ENCODE measurements around the gene USP43.
"Not testable (repeated sequence)": the region's sequence is repeated elsewhere in the genome, so short reads cannot be mapped to it uniquely, and the experiment has no call there.

USP43 gene

GRCh38 chr17:9661027-9661426, 15.7 kb downstream of the USP43 start:
- no peak for DNase-seq

GRCh38 chr17:9663511-9663910, 18.2 kb downstream of the USP43 start:
- not testable (repeated sequence) for DNase-seq

GRCh38 chr17:9666461-9667050, 21.2 kb downstream of the USP43 start:
- DNase-seq: no peak

- DNase-seq: no peak
Measured at GRCh38 chr17:9668517-9668916, 23.2 kb downstream of the USP43 start.

- DNase-seq: no peak
Measured at GRCh38 chr17:9669551-9670008, 24.3 kb downstream of the USP43 start.

GRCh38 chr17:9670596-9670995, 25.3 kb downstream of the USP43 start:
- DNase-seq: no peak

- DNase-seq: no peak
Measured at GRCh38 chr17:9671559-9671958, 26.2 kb downstream of the USP43 start.

GRCh38 chr17:9672266-9672665, 26.9 kb downstream of the USP43 start:
- no peak for DNase-seq

GRCh38 chr17:9672691-9673090, 27.4 kb downstream of the USP43 start:
- no peak for DNase-seq

DNA sequence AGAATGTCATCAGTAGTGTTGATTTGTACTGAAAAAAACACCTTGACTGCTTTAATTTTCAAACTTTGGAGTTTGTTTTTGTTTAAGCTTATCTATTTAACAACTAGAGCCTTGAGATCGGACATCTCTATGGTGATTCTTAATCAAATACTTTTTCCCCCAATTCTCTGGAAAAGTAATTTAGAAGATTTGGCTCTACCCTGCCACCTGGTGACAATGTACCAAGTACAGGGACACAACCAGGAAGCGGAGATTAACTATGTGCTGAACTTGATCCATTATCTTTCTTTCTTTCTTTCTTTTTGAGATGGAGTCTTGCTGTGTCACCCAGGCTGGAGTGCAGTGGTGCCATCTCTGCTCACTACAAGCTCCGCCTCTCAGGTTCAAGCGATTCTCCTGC, 30.8 kb downstream of the USP43 start:
- no peak for DNase-seq

DNA sequence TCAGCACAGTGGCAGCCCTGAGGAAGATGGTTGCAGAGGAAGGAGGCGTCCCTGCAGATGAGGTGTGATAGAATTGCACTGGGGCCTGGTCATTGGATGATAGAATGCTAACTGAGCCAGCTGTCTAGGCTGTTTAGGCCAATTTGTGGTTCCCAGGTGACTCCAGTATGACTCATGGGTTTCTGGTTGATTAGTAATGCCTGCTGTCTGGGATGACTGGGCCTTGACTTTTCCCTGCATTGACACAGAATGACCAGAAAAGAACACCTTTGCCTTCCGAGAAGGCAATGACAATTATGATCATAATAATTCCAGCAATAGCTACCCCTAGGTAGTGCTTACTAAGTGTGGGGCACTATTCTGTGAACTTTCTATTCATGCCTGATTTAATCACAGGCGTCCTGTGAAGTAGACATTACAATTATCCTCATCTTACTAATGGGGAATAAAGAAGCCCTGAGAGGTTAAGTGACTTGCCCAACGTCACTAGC, 31.5 kb downstream of the USP43 start:
- DNase-seq: no peak

GRCh38 chr17:9677411-9677810, 32.1 kb downstream of the USP43 start:
- DNase-seq: no peak

GRCh38 chr17:9677896-9678295, 32.6 kb downstream of the USP43 start:
- no peak for DNase-seq

DNA sequence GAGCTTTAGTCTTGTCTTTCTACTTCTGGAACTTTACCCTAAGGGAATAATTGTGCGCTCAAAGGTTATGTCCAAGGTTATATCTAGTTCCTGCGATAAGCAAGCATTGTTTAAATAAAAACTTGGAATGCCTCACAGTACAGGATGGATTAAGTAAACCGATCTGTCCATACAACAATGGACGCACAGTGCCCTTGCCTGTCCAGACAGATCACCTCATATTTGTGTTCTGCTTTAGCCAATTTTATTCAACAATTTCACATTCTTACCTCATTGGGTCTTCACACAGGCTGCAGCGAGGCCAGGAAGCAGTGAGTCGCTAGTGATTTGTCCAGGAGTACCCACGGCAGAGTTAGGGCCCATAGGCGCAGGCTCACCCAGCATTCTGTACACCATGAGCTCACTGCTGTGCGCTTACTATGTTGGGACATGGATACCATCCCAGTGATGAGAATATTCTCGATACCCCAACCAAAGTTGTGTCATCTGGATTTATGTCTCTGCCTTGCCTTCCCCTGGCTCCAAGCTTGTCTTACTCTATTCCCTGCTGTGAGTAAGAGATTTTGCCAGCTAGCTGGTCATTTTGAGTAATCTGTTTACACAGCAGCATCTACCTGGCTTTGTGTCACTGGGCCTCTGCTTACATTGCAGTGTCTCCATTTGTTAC, 39.8 kb downstream of the USP43 start:
- no peak for DNase-seq

DNA sequence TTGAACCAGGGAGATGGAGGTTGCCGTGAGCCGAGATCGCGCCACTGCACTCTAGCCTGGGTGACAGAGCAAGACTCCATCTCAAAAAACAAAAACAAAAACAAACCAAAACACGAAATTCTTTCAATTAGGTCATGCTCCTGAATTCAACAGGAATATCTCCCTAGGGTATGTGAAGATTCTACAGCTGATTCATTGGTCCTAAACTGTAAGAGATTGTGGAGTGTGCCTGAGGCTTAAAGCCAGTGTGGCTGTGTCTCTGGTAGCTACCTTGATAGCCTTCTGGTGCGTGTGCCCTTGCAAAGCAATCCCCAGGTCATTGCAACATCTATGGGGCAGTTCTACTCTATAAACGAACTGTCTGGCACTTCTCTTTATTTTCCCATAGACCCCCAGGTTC, 48.4 kb downstream of the USP43 start:
- no peak for DNase-seq

- no peak for DNase-seq
Measured at GRCh38 chr17:9696279-9697044, 51.1 kb downstream of the USP43 start.

GRCh38 chr17:9700136-9700535, 54.8 kb downstream of the USP43 start:
- DNase-seq: no peak

DNA sequence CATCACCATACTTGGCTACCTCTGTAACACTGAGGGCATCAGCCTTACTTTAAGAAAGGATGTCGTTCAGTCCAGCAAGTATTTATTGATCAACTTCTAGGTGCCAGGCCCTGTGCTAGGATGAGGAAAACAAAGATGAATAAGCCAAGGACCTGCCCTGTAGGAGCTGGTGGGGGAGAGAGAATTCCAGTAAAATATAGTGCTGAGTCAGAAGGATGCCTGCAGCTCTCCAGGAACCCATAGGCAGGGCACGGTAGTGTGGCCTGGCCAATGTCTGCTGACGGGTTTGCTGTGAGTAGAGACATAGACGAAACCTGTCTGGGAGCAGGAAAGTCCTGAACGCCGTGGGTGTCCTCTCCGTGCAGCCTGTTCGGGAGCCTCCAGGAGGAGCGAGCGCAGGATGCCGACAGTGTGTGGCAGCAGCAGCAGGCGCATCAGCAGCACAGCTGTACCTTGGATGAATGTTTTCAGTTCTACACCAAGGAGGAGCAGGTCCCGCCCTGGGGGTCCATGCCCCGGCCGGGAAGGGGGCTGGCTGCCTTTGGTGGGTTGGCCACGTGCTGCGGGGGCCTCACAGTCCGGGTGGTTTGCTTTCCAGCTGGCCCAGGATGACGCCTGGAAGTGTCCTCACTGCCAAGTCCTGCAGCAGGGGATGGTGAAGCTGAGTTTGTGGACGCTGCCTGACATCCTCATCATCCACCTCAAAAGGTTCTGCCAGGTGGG, 55.6 kb downstream of the USP43 start:
- DNase-seq: no peak

DNA sequence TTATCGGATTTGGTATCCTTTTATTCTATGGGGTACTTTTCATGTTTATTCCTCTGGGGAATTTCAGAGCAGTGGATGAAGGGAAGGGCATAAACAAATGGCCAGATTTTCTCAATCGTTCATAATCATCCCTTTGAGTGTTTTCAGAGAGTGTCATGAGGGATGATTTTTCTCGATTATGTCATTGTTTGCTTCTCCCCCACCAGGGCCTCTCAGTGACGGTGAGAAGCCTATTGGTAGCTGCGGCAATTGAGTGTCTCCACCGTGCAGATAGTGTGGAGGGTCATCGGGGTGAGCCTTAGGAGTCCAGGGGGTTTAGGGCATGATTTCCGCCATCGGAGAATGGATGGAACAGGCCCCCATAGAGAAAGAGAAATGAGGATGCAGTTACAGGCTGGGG, 57.2 kb downstream of the USP43 start:
- no peak for DNase-seq

GRCh38 chr17:9702914-9703780, 57.8 kb downstream of the USP43 start:
- no peak for DNase-seq

DNA sequence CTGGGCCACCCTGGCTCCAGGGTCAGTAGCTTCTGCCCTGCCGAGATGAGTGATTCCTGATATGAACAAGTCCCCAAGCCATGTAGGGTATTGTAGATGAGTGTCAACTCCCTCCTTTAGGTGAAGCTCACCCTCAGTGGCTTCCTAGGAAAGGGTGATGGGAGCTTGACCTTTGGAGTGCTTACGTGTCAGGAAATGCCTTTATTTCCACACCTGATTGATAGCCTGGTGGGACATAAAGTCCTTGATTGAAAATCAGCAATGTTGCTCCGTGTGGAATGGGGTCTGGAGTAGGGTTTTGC, 58.4 kb downstream of the USP43 start:
- DNase-seq: no peak

GRCh38 chr17:9705745-9706144, 60.4 kb downstream of the USP43 start:
- peak; percentile 11 for DNase-seq

DNA sequence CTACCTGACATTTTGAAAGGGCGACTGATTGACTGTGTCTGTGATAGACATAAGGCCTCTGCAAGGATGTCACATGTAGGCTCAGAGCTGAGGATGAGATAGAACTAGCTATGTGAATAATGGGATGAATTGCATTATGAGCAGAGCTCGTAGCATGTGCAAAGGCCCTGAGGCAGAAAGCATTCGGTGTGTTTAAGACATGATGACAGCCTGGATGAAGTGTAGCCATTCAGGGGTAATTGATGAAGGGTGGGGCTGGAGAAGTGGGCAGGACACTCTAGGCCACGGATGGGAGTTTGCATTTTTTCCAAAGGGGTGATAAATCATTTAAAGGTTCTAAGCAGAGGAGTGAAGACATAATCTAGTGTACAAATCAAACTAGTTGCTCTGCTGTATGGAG, 62.6 kb downstream of the USP43 start:
- DNase-seq: no peak

Measured in NCI-H1105 treated with DMSO at 0.1 percent for 48 hours (cell line).